HG02884 (cell line): ENCODE measurements around the gene BAHCC1.

Experiments used
- ATAC-seq: cut with Tn5 transposase; IDR thresholded peaks from one replicate; pipeline ENCODE4 v1.9.1; 2021; ENCODE audit warnings: mild to moderate bottlenecking, moderate library complexity; ENCODE audit not compliant: unreplicated experiment

Gene BAHCC1

GRCh38 chr17:81366648-81367047 is 28.6 kb upstream of the BAHCC1 start:
- ATAC-seq, result no peak

- no peak for ATAC-seq
Measured at GRCh38 chr17:81367171-81367570, 28.1 kb upstream of the BAHCC1 start.

GRCh38 chr17:81368161-81369022 is 26.9 kb upstream of the BAHCC1 start:
- ATAC-seq, result no peak

- no peak for ATAC-seq
Measured at GRCh38 chr17:81370294-81370693, 25.0 kb upstream of the BAHCC1 start.

- no peak for ATAC-seq
Measured at GRCh38 chr17:81371910-81372760, 23.1 kb upstream of the BAHCC1 start.

GRCh38 chr17:81373536-81374160 is 21.6 kb upstream of the BAHCC1 start:
- ATAC-seq, result no peak

- ATAC-seq, result no peak
Measured at GRCh38 chr17:81374890-81375289, 20.4 kb upstream of the BAHCC1 start.

GRCh38 chr17:81376946-81377714 is 18.1 kb upstream of the BAHCC1 start:
- no peak for ATAC-seq

- ATAC-seq, result no peak
Measured at GRCh38 chr17:81378941-81379511, 16.2 kb upstream of the BAHCC1 start.

- no peak for ATAC-seq
Measured at GRCh38 chr17:81379523-81379942, 15.7 kb upstream of the BAHCC1 start.

GRCh38 chr17:81380131-81380530 is 15.1 kb upstream of the BAHCC1 start:
- ATAC-seq, result no peak

- ATAC-seq, result no peak
Measured at GRCh38 chr17:81380666-81381518, 14.4 kb upstream of the BAHCC1 start.

- no peak for ATAC-seq
Measured at GRCh38 chr17:81381632-81382577, 13.4 kb upstream of the BAHCC1 start.

GRCh38 chr17:81382851-81383250 is 12.4 kb upstream of the BAHCC1 start:
- no peak for ATAC-seq

GRCh38 chr17:81383504-81384421 is 11.5 kb upstream of the BAHCC1 start:
- ATAC-seq, result no peak

GRCh38 chr17:81384929-81385319 is 10.3 kb upstream of the BAHCC1 start:
- ATAC-seq, result no peak
